GM18951 (cell line): Measurements from ENCODE around the gene PIEZO1.

ENCODE experiments used
- POLR2A ChIP-seq: IDR thresholded peaks from 4 replicates; pipeline ENCODE4 v1.6.1; 2011; ENCODE audit warnings: mild to moderate bottlenecking; ENCODE audit not compliant: insufficient read length, insufficient read depth; ENCODE audit errors: extremely low read depth
- in situ Hi-C: fragments of 300-500 bp; cut with MboI; formaldehyde crosslinking; loops from one replicate; pipeline ENCODE4 v1.12.0; 2022; ENCODE audit warnings: low sequenced_read_pairs, mixed read lengths, inconsistent platforms; ENCODE audit not compliant: unreplicated experiment

Gene PIEZO1

DNA sequence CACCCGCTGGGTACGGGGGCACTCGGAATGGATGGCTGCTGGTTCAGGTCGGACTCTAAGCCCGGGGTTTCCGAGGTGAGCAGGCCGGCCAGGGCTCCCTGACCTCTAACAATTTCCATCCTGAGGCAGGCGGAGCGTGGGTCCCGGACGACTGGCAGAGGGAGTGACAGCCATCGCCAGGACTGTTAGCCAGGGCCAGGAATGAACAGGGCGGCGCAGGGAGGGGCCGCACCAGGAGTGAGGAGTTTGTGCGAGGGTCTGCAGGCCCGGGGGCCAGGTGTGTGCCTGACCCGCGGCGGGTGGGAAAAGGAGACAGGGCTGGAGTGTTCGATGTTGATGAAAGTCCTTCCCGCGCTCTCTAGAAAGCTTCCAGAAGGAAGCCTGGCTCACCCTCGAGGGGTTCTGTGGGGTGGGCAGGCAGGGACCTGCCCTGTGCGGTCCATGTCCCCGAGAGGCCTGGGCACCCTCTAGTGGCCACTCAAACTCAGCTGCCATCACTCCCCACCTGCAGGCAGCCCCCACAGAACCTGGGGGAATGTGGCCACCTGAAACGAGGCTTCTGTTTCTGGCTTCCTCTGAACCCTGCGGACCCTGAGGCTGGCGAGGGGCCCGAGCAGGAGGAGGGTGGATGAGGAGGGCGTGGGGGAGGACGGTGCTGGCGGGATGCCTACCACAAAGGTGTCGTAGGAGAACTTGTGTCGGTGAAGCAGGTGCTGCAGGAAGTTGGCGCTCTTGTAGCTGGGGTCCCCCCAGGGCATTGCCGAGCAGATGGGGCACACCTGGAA lies 87.0 kb downstream of the PIEZO1 start:
- in situ Hi-C loops: no loop called here
- no peak for TF ChIP-seq POLR2A

DNA sequence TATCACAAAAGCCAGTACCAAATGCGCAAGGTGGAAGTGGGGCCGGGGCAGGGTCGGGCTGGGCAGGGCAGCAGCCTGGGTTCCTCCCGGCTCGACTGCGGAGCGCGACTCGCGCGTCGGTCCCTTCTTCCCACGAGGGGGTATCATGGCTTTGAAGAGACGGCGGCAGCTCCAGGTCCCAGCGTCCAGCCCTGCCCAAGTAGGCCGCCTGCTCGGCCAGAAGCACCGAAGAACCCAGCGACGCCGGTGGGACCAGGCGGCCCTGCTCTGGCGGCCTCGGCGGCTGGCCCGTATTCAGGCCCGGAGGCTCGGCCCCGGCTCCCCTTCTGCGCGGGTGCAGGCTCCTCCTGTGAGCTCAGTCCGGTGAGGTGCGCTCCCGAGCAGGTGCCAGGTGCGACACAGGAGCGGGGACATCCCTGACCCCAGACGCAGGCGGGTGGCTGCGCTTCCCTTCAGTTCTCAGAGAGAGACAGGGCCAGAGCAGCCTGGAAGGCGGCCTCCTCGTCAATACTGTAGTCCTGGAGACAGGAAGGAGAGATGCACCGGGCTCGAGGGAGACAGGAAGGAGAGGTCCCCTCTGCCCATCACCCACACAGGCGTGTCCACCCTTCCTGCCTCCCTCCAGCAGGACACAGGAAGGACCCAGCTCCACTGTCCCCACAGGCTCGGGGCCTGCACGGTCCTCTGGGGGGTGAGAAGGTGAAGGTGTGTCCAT lies 87.7 kb downstream of the PIEZO1 start:
- in situ Hi-C loops: no loop called here
- TF ChIP-seq POLR2A: no peak

DNA sequence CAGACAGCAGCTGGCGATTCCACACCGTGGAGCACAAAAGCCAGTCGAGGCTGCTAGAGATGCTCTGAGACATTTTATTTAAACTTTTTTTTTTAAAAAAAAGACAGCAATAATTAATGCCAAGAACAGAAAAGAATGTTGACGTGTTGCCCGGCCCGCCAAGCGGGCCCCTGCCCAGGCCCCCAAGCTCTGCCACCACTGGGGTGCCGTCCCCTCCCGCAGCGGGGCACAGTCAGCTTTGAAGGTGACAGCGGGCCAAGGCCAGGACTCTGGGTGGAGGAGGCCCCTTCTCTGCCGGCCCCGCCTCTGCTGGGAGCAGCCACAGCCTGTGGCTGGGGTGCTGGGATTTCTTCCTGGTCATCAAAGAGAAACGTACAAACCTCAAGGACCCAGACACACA lies 88.6 kb downstream of the PIEZO1 start:
- in situ Hi-C loops: no loop called here

DNA sequence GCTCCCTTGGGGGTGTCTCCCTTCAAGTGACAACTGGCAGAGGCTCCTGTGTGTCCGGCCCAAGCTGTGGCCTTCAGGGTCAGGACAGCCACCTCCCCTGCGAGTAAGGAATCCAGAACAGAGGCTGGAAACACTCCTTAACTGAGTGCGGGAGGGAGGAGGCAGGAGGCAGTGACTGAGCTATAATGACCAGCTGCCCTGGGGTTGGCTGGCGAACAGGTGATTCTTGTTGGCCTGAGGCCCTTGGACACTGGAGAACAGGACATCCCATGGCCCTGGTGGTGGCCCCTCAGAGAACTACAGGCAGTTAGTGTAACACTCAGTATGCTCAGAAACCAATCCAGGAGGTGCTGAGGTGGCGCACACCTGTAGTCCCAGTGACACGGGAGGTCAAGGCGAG lies 89.3 kb downstream of the PIEZO1 start:
- in situ Hi-C loops: no loop called here
- TF ChIP-seq POLR2A: no peak

More for the DNA sequence above, 88.6 kb downstream of the PIEZO1 start:
- TF ChIP-seq POLR2A: no peak

DNA sequence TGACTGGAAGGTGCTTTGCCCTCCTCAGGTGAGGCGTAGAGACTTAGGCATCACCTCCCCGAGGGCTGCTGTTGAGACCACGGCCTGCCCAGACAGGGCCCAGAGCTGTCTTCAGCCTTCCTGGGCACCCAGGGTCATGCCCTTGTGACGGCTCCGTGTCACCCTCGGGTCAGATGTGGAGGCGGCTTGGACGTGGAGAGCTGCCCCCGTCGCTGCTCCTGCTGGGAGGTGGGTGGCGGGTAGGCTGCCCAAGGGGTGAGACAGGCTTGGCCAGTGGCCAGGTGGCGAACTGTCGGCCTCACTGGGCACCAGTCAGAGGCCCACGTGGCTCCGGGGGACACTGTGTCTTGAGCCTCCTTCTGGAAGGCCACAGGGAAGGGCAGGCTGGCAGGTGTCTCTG lies 89.8 kb downstream of the PIEZO1 start:
- TF ChIP-seq POLR2A: no peak
- in situ Hi-C loops: no loop called here

DNA sequence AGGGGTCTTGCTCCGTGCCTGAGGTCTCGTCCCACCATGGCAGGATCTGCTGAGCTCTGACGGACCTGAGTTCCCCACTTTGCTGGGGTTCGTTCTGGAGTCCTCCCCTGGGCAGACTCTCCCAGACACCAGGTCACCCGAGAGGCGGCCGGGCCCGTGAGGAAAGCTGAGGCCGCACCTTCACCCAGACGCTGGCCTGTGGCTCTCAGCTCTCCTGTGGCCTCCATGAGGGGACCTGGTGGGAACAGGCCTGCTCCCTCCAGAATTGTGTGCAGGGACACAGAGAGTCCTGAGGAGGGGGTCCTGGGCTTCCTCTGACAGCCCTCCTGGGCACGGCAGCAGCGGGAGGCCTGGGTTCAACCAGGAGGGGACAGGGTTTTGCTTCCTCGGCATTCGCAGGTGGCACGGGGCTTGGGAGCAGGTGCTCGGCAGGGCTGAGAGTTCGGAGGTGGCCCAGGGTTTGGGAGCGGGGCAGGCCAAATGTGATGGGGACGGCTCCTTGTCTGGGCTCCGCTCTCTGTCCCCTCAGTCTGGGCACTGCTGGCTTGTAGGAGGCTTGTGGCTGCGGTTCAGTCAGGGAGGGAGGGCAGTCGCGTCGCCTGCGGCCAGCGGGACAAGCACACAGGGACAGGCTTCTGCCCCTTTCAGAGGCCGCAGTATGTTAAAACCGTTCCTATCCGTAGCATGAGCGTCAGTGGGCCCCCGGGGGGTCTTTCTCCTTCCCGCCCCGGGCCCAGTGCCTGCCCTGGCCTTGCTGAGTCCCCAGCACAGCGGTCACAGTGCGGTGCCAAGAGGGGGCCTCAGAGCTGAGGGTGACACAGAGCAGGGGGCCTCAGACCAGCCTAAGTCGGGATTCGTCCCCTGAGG lies 90.6 kb downstream of the PIEZO1 start:
- no peak for TF ChIP-seq POLR2A
- in situ Hi-C loops: no loop called here

DNA sequence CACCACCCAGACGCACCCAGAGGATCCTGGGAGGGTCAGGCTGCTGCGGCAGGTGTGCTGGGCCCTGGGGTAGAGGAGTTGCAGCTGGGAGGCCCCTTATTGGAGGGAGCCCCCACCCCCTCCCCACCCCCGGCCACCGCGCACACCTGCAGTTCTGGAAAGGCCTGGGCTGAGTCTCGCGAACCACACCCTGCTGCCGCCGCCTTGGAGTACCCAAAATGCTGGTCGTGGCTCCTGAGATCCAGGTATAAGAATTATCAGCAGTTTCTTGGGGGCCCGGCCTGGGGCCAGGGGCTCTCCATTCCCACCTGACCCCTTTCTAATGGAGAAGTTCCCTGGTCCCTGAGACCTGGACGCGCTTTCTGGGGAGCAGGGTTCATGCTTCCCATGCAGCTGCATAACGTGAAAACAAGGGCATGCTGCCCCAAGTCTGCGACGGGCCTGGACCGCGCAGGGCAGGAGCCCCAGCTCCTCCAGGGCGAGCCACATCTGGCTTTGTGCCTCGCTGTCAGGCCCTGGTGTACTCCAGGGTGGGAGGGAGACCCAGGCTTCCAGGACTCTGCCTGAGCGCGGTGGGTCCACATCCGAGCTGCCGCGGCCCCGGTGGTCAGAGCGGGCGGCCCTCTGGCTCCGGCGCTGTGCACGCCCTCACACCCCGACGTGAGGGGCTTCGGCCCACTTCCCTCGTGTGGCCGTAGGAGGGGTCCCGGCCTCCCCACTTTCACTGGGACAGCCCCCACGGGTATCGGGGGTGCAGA lies 91.4 kb downstream of the PIEZO1 start:
- TF ChIP-seq POLR2A: no peak
- in situ Hi-C loops: no loop called here

DNA sequence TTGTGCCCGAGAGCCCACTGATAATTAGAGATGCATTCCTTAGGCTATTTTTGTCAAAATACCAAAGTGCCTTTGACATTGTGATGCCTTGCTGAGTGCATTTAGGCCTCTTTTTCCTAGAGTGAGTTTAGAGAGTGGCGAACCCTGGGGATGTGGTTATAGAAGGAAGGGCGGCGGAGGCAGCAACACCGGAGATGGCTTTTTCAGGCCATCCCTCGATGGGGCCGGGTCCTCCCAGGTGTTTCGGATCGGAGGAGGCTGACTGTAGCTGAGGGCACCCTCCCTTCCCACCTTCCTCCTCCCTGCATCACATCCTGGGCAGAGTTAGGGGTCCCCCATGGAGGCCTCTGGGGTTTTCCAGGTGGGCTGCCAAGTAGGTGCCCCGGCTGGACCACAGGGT lies 92.2 kb downstream of the PIEZO1 start:
- no peak for TF ChIP-seq POLR2A
- in situ Hi-C loops: no loop called here

DNA sequence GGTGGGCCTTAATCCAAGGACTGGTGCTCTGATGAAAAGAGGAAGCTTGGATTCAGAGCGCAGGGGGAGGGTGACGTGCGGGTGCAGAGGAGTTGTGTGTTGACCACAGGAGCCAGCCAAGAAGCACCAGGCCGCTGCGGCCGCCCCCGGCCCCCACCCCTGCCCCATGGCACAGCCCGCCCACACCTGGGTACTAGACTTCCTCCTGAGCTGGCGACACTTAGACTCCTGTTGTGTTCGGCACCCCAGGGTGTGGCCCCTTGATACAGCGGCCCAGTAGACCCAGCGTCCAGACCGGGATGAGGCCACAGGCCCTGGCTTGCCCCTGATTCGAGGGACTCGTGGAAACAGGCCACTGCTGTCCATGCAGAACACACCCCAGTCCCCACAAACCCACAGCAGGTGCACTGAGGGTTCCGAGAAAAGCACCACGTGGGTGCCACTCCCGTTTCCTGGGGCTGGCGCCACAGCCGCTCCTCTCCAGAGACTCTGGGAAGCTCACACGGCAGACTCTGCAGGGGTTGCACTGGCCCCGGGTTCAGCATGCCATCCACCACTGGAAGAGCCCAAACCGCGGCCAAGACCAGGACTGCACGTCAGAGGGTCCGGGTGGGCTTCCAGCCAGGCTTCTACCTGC lies 93.0 kb downstream of the PIEZO1 start:
- no peak for TF ChIP-seq POLR2A
- in situ Hi-C loops: no loop called here

DNA sequence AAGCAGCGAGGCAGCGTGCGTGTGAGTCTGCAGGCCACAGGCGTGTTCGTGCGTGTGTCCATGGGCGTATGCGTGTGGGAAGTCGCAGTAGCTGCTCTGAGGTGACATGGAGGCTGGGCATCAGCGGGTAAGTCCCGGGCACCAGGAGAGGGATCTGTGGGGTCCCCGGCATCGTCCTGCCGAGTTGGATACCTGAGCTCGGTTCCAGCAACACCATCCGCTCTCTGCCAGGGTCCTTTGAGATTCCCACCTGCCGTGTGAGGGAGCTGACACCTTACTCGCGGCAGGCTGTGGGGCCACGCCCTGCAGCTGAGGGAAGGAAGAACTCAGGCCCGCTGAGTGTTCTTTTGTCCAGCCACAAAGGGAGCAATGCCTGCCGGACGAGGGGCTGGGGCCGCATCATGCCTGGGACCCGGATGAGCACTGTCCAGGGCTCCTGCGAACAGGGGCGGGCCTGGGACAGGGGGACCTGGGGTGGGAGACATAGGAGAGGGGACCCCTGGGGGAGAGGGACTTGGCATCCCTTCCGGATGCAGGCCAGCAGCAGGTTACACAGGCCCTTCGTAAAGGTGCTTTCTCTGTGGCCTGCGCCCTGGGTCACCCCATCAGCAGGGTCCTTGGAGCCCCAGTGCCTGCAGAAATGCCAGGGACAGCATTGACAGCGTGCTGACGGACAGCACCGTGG lies 93.7 kb downstream of the PIEZO1 start:
- in situ Hi-C loops: no loop called here
- no peak for TF ChIP-seq POLR2A

DNA sequence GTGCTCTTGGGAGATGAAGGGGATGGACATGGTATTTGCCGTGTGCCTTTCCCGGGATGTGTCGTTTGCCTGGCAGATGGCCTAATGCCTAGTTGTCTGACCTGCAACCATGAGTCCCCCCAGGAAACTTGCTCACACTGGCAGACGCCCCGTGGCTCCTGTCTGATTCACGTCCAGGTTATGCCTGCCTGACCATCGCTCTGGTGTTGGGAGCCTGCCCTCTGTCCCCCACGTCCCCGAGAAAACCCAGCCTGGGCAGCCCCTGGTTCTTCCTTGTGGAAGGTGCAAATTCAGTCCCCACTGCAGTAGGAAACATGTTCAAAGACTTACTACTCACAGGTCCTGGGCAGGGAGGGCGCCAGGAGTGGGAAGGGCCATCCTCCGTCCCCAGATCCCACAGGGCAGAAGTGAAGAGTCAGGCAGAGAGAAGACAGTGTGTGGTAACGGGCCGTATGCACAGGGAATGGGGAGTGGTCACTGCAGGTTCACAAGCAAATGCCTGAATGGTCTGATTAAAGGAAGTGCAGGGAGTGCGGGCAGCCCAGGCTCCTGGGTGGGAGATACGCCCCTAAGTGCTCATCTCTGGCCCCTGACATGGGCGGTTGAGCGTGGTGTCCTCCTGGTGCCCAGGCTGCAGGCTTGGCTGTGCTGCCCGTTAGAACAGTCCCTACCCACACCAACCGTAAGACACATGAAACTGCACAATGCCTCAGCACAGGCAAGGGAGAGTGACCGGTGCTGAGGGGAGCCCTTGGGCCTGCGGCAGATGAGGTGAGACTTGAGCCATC lies 94.5 kb downstream of the PIEZO1 start:
- no peak for TF ChIP-seq POLR2A
- in situ Hi-C loops: no loop called here
